ENCODE results near the gene LCN15. TPM values are rescaled to one million over a fixed set of nuclear protein-coding genes. Genes with fewer than 3 reads are reported as not detected.
A peak's percentile ranks its signal among the peaks of the same experiment; 100 is the strongest.

Gene LCN15
- total and polyA plus RNA-seq, 7 experiments from 2014 or later, result not detected

DNA sequence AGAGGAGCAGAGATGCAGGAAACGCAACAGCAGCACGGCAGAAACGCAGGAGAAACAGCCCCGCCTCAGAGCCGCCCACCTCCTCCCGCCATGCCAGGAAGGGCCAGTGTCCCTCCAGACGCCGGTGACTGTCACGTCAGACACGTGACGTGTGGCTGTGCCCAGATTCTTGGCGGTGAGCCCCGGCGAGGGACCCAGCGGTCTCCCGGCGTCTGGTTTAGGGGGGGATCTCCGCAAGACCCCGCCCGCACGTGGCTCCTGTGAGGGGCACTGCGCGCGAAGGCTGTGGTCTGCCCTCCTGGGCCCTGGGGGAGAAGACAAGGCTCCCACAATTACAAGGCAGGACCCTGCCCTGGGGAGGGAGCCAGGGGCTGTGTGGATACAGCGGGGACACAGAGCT is 3.9 kb downstream of the LCN15 start:
- POLR2A ChIA-PET, result no interaction called here
- Mint-ChIP-seq H3K27me3 (peaks cover 2 to 11% (median 4%) of the 10 kb centered on the region in 5 donors), H3K27ac (no peak overlapping the region), H3K9me3 (peaks cover 0 to 11% (median 3%) of the 10 kb centered on the region in 11 donors), H3K4me3 (peak overlapping the region in 2 of 10 donors; percentile 14 to 26), H3K36me3 (peaks cover 0 to 5% (median 0%) of the 10 kb centered on the region in 5 donors), H3K4me1 (peaks cover 0 to 5% (median 0%) of the 10 kb centered on the region in 7 donors)
- CTCF ChIA-PET, result interaction anchor here (1.4 kb wide), 1 partner anchor 275 kb away, joined by 4 read pairs; no protein-coding TSS in a partner anchor
- Histone ChIP-seq H3K27me3 (ENCODE audit: control insufficient read depth in 2 of 2, insufficient read depth in 2 of 2, low read length in 2 of 2) (no peaks in the 10 kb centered on the region), H3K4me1 (ENCODE audit: control insufficient read depth in 2 of 2, insufficient read depth in 2 of 2, low read length in 2 of 2) (no peaks in the 10 kb centered on the region), H3K27ac (ENCODE audit: low read depth, low read length) (no peak overlapping the region), H3K36me3 (ENCODE audit: control insufficient read depth in 2 of 3, insufficient read depth in 3 of 3, low read length in 3 of 3) (no peaks in the 10 kb centered on the region), H3K9me3 (ENCODE audit: control insufficient read depth in 2 of 3, low read length in 3 of 3) (no peaks in the 10 kb centered on the region), H3K4me3 (ENCODE audit: low read length) (no peak overlapping the region)
- intact Hi-C loops (cut with micrococcal nuclease), result no loop called here
- DNase-seq, result no peak
- ATAC-seq, result no peak

DNA sequence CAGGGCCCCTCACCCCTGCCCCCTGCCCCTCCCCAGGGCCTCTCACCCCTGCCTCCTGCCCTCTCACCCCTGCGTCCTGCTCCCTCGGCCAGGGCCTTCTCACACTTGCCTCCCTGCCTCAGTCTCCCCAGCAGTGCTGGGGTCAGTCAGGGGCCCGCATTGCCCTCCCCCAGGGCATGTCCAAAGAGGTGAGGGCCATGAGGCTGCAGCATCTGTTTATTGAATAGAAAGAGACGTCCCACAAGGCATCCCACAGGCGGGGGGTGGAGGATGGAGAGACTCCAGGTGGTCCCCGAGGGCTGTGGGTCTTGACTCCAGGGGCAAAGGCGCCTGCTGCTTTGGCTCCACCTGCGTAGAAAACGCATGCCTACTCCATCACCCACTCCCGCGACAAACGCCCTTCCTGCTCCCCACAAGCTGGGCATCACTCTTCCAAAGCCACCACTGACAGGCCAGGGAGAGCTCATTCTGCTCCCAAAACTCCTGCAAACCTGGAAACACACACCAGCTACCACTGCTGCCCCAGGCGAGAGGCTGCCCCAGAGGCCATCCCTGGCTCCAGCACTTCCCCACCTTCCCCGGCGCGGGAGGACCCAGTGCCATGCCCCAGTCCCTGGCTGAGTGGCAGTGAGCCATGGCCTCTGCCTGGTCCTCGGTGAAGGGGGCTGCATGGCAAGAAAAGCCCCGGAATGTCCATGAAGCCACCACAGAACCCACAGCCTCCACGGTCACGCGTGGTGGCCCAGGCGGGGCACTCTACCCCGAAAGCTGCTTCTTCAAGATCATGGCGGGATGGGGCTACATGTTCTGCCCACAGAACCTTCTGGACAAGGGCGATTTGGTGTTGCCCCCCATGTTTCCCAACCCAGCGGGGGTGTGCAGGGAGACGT is 4.6 kb downstream of the LCN15 start:
- ChIA-PET CTCF (interaction anchor here (1.4 kb wide), 1 partner anchor 276 kb away, joined by 4 read pairs; no protein-coding TSS in a partner anchor), POLR2A (no interaction called here)
- Histone ChIP-seq H3K4me1 (ENCODE audit: control insufficient read depth in 2 of 2, insufficient read depth in 2 of 2, low read length in 2 of 2) (no peaks in the 10 kb centered on the region), H3K27ac (ENCODE audit: low read depth, low read length) (no peak overlapping the region), H3K9me3 (ENCODE audit: control insufficient read depth in 2 of 3, low read length in 3 of 3) (no peaks in the 10 kb centered on the region), H3K4me3 (ENCODE audit: low read length) (no peak overlapping the region), H3K27me3 (ENCODE audit: control insufficient read depth in 2 of 2, insufficient read depth in 2 of 2, low read length in 2 of 2) (no peaks in the 10 kb centered on the region), H3K36me3 (ENCODE audit: control insufficient read depth in 2 of 3, insufficient read depth in 3 of 3, low read length in 3 of 3) (no peaks in the 10 kb centered on the region)
- Mint-ChIP-seq H3K9me3 (peaks cover 0 to 11% (median 3%) of the 10 kb centered on the region in 11 donors), H3K27ac (no peak overlapping the region), H3K27me3 (peaks cover 2 to 10% (median 4%) of the 10 kb centered on the region in 5 donors), H3K4me3 (peak overlapping the region in 2 of 10 donors; percentile 14 to 26), H3K4me1 (peaks cover 0 to 5% (median 0%) of the 10 kb centered on the region in 7 donors), H3K36me3 (peaks cover 0 to 5% (median 0%) of the 10 kb centered on the region in 5 donors)
- intact Hi-C loops (cut with micrococcal nuclease), result no loop called here
- ATAC-seq (no peak), DNase-seq (no peak)

DNA sequence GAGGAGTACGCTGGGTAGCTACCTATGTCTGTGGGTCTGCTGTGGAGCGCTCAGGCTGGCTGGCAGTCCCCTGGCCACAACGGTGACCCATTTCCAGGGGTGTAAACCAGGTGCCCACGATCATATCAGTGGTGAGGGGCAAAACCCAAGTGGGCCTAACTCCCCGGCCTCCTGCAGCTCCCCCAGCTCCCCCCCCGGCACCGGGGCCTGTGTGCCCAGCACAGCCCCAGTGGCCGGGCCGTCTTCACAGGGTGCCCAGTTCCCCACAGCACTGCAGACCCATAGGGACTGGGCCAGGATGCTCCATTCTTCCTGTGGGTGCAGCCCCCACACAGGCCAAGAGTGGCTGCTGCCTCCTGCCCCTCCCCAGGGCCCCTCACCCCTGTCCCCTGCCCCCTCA is 5.3 kb downstream of the LCN15 start:
- peaks cover 0 to 11% (median 3%) of the 10 kb centered on the region in 11 donors for H3K9me3 Mint-ChIP-seq
- ChIA-PET CTCF (no interaction called here), POLR2A (interaction anchor here (0.6 kb wide), 1 partner anchor 13 kb away, joined by 3 read pairs; no protein-coding TSS in a partner anchor)
- ATAC-seq (no peak), DNase-seq (no peak)
- H3K36me3 Mint-ChIP-seq, result peaks cover 0 to 5% (median 0%) of the 10 kb centered on the region in 5 donors
- Histone ChIP-seq H3K36me3 (ENCODE audit: control insufficient read depth in 2 of 3, insufficient read depth in 3 of 3, low read length in 3 of 3) (no peaks in the 10 kb centered on the region), H3K27ac (ENCODE audit: low read depth, low read length) (no peak overlapping the region), H3K27me3 (ENCODE audit: control insufficient read depth in 2 of 2, insufficient read depth in 2 of 2, low read length in 2 of 2) (no peaks in the 10 kb centered on the region), H3K9me3 (ENCODE audit: control insufficient read depth in 2 of 3, low read length in 3 of 3) (no peaks in the 10 kb centered on the region), H3K4me3 (ENCODE audit: low read length) (no peak overlapping the region), H3K4me1 (ENCODE audit: control insufficient read depth in 2 of 2, insufficient read depth in 2 of 2, low read length in 2 of 2) (no peaks in the 10 kb centered on the region)
- H3K27ac Mint-ChIP-seq, result no peak overlapping the region
- H3K27me3 Mint-ChIP-seq, result peaks cover 2 to 10% (median 4%) of the 10 kb centered on the region in 5 donors
- intact Hi-C loops (cut with micrococcal nuclease), result no loop called here
- peaks cover 0 to 5% (median 0%) of the 10 kb centered on the region in 7 donors for H3K4me1 Mint-ChIP-seq
- no peak overlapping the region for H3K4me3 Mint-ChIP-seq

DNA sequence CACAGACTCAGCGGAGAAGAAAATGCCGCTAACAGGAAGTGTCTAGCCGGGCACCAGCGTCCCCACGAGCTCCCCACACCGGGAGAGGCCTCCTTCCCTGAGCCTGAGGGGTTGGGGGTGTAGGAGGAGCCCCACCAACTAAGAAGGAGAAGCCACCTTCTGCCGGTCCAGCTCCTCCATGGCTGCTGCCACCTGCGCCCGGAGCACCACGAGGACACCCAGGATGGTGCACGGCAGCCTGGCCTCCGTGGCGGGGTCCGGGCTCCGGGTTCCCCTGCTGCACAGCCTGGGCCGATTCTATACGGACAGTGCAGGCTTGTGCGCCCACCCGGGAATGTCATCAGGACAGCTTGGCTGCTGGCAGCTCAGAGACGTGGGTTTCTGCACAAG is 6.6 kb downstream of the LCN15 start:
- intact Hi-C loops (cut with micrococcal nuclease), result no loop called here
- no peak overlapping the region for H3K27ac ChIP-seq (ENCODE audit: low read depth, low read length)
- DNase-seq (no peak), ATAC-seq (no peak)
- H3K36me3 Mint-ChIP-seq, result peaks cover 0 to 5% (median under 1%) of the 10 kb centered on the region in 5 donors
- no peaks in the 10 kb centered on the region for H3K4me1 ChIP-seq (ENCODE audit: control insufficient read depth in 2 of 2, insufficient read depth in 2 of 2, low read length in 2 of 2)
- peaks cover 2 to 10% (median 4%) of the 10 kb centered on the region in 5 donors for H3K27me3 Mint-ChIP-seq
- H3K9me3 ChIP-seq (ENCODE audit: control insufficient read depth in 2 of 3, low read length in 3 of 3), result no peaks in the 10 kb centered on the region
- ChIA-PET CTCF (interaction anchor here (0.5 kb wide), 1 partner anchor 312 kb away, joined by 4 read pairs; no protein-coding TSS in a partner anchor), POLR2A (no interaction called here)
- H3K27ac Mint-ChIP-seq, result no peak overlapping the region
- no peak overlapping the region for H3K4me3 Mint-ChIP-seq
- H3K27me3 ChIP-seq (ENCODE audit: control insufficient read depth in 2 of 2, insufficient read depth in 2 of 2, low read length in 2 of 2), result no peaks in the 10 kb centered on the region
- no peak overlapping the region for H3K4me3 ChIP-seq (ENCODE audit: low read length)
- H3K4me1 Mint-ChIP-seq, result peaks cover 0 to 5% (median 0%) of the 10 kb centered on the region in 7 donors
- H3K9me3 Mint-ChIP-seq, result peaks cover 0 to 13% (median 3%) of the 10 kb centered on the region in 11 donors
- no peaks in the 10 kb centered on the region for H3K36me3 ChIP-seq (ENCODE audit: control insufficient read depth in 2 of 3, insufficient read depth in 3 of 3, low read length in 3 of 3)

DNA sequence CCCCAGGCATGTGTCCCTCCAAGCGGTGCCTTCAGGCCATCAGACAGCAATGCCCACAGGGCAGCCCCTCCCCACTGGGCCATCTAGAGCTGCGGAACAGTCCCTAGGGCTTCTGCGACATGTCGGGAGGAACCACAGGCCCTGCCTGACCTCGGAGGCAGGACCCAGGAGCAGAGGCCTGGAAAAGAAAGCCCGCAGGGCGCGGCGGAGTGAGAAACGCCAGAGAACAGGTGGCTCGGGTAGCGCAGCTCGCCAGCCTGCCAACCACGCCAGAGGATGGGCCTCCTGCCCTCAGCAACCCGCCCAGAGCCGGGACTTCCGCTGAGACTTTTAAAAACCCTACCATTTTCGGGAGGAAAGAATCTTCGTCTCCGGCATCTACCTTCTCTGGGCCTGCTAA is 7.0 kb downstream of the LCN15 start:
- ATAC-seq (no peak), DNase-seq (no peak)
- intact Hi-C loops (cut with micrococcal nuclease), result no loop called here
- Mint-ChIP-seq H3K27ac (no peak overlapping the region), H3K4me3 (no peak overlapping the region), H3K9me3 (peaks cover 3 to 17% (median 7%) of the 10 kb centered on the region in 11 donors), H3K4me1 (peaks cover 0 to 5% (median 0%) of the 10 kb centered on the region in 7 donors), H3K27me3 (peaks cover 2 to 15% (median 8%) of the 10 kb centered on the region in 5 donors), H3K36me3 (peaks cover 0 to 9% (median 5%) of the 10 kb centered on the region in 5 donors)
- H3K27ac ChIP-seq (ENCODE audit: low read depth, low read length), result no peak overlapping the region
- H3K27me3 ChIP-seq (ENCODE audit: control insufficient read depth in 2 of 2, insufficient read depth in 2 of 2, low read length in 2 of 2), result no peaks in the 10 kb centered on the region
- no peaks in the 10 kb centered on the region for H3K36me3 ChIP-seq (ENCODE audit: control insufficient read depth in 2 of 3, insufficient read depth in 3 of 3, low read length in 3 of 3)
- H3K4me1 ChIP-seq (ENCODE audit: control insufficient read depth in 2 of 2, insufficient read depth in 2 of 2, low read length in 2 of 2), result no peaks in the 10 kb centered on the region
- H3K4me3 ChIP-seq (ENCODE audit: low read length), result no peak overlapping the region
- ChIA-PET POLR2A (no interaction called here), CTCF (no interaction called here)
- H3K9me3 ChIP-seq (ENCODE audit: control insufficient read depth in 2 of 3, low read length in 3 of 3), result no peaks in the 10 kb centered on the region

DNA sequence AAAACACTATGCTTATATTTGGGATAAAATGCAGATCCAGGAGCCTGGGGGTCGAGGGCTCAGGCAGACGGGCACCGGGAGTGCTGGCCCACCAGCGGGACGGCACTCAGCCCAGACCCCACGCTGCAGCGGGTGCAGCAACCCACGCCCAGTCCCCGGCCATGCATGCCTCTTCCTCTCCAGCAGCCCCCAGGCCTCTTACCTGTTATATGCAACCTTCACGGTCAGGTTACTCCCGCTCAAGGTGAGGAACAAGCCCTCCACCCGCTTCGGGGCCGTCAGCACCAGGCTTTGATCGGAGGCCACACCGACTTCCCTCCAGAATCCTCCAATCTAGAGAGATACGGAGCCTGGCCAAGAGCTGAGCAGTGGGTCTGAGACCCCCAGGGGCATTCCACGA is 7.5 kb downstream of the LCN15 start:
- intact Hi-C loops (cut with micrococcal nuclease), result no loop called here
- no peak overlapping the region for H3K27ac Mint-ChIP-seq
- H3K9me3 Mint-ChIP-seq, result peaks cover 4 to 21% (median 12%) of the 10 kb centered on the region in 11 donors
- H3K36me3 ChIP-seq (ENCODE audit: control insufficient read depth in 2 of 3, insufficient read depth in 3 of 3, low read length in 3 of 3), result no peaks in the 10 kb centered on the region
- peaks cover 0 to 5% (median 0%) of the 10 kb centered on the region in 7 donors for H3K4me1 Mint-ChIP-seq
- ChIA-PET POLR2A (no interaction called here), CTCF (no interaction called here)
- peaks cover 2 to 16% (median 10%) of the 10 kb centered on the region in 5 donors for H3K27me3 Mint-ChIP-seq
- no peaks in the 10 kb centered on the region for H3K27me3 ChIP-seq (ENCODE audit: control insufficient read depth in 2 of 2, insufficient read depth in 2 of 2, low read length in 2 of 2)
- ATAC-seq (no peak), DNase-seq (no peak)
- no peaks in the 10 kb centered on the region for H3K4me1 ChIP-seq (ENCODE audit: control insufficient read depth in 2 of 2, insufficient read depth in 2 of 2, low read length in 2 of 2)
- H3K9me3 ChIP-seq (ENCODE audit: control insufficient read depth in 2 of 3, low read length in 3 of 3), result no peaks in the 10 kb centered on the region
- peaks cover 0 to 10% (median 7%) of the 10 kb centered on the region in 5 donors for H3K36me3 Mint-ChIP-seq
- H3K4me3 Mint-ChIP-seq, result no peak overlapping the region
- no peak overlapping the region for H3K4me3 ChIP-seq (ENCODE audit: low read length)
- no peak overlapping the region for H3K27ac ChIP-seq (ENCODE audit: low read depth, low read length)
